ENCODE results near the gene SPG7. TPM values are rescaled to one million over a fixed set of nuclear protein-coding genes. Genes with fewer than 3 reads are reported as not detected.
A peak's percentile ranks its signal among the peaks of the same experiment; 100 is the strongest.
"Not testable (repeated sequence)": the region's sequence is repeated elsewhere in the genome, so short reads cannot be mapped to it uniquely, and the experiment has no call there.

Gene SPG7
- total RNA-seq, result 96.1 TPM
- long read RNA-seq, full-length matches to known transcripts, result 104 of 148 reads
- long read RNA-seq, partial matches to known transcripts, result 36 of 148 reads
- long read RNA-seq, other reads (novel, unspliced or antisense), result 8 of 148 reads

DNA sequence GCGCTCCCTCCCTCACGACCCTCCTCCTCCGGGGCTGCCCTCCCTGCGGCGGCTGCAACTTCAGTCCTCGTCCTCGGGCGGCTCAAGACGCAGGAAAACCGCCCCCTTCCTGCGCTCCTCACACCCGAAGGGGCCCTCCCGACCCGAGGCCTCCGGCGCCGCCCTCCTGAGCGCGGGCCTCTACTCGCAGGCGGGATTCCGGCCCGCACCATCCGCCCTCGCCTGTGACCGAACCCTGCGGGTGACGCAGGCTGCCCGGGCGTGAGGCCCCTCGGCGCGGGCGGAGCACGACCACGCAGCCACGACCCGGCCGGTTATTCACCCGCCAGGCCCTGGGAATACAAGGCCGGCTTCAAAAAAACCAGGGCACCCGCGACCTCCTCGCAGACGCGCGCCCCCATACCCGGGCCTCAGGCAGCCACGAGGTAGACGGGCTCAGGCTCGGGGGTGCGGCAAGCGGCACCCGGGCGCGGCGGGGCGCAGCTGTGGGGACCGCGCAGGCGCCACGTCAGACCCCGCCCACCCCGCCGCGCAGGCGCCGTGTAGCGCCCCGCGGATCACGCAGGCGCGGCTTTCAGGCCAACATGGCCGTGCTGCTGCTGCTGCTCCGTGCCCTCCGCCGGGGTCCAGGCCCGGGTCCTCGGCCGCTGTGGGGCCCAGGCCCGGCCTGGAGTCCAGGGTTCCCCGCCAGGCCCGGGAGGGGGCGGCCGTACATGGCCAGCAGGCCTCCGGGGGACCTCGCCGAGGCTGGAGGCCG, at the start of gene SPG7:
SPG7 (plus strand) TSS at position 570 of the 757 bp plus-strand sequence; CDS start at position 585, 15 bp downstream.
- intact Hi-C loops (cut with DNase I), result loop anchor here (5.0 to 10.0 kb wide), 3 partner anchors 49 to 263 kb away; no protein-coding TSS in a partner anchor
- DNase-seq (ENCODE audit: missing footprints), result peak; percentile 92
- peak; percentile 94 for ATAC-seq

DNA sequence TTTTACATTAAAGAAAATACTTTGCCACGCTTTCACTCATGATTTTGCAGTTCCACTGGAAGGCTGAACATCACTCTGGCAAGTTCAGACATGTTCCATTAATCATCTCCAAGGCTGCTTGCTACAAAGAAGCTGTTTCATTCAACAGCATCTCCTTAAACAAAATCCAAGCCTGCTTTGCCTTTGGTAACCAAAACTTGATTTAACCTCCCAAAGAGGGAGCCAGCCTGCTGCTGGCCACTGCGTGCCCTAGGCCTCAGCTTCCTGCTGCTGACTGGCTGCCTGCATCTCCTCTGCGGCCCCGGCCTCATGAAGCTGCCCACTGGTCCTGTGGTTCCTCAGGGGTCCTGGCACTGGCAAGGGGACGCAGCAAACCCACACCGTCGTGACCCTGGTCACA, 49.7 kb upstream of the SPG7 start:
- no peak for DNase-seq (ENCODE audit: missing footprints)
- intact Hi-C loops (cut with DNase I), result no loop called here
- no peak for ATAC-seq

DNA sequence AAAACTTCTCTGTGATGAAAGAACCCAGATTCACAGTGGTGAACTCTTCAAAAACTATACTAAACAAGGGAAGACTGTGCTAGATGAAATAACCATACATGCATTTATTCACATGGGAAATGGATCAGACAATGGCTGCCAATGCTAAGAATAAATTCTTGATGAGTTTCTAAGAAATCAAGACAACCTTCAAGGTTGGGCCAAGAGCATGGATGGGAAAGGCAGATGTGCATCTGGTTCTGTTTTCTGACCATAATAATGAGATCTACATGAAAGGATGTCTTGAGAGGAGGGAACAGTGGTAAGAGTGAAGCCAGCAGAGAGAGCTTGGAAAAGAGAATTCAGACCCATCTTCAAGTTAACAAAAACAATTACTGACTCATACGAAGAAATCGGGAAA, 49.2 kb upstream of the SPG7 start:
- ATAC-seq, result no peak

DNA sequence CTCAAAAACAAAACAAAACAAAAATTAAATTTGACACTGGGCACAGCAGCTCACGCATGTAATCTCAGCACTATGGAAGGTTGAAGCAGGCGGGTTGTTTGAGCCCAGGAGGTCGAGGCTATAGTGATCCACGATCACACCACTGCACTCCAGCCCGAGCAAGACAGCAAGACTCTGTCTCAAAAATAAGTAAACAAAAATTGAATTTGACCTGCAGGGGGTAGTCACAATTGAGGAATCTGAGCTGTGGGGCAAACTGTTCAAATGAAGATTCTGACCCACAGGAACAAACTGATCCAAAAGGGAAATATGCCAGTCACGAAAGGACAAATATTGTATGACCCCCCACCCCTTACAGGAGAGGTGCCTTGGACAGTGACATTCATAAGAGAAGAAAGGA, 47.6 kb upstream of the SPG7 start:
- no peak for ATAC-seq
- intact Hi-C loops (cut with DNase I), result no loop called here
- DNase-seq (ENCODE audit: missing footprints), result no peak

More for the DNA sequence above, 49.2 kb upstream of the SPG7 start:
- intact Hi-C loops (cut with DNase I), result no loop called here
- DNase-seq (ENCODE audit: missing footprints), result no peak

DNA sequence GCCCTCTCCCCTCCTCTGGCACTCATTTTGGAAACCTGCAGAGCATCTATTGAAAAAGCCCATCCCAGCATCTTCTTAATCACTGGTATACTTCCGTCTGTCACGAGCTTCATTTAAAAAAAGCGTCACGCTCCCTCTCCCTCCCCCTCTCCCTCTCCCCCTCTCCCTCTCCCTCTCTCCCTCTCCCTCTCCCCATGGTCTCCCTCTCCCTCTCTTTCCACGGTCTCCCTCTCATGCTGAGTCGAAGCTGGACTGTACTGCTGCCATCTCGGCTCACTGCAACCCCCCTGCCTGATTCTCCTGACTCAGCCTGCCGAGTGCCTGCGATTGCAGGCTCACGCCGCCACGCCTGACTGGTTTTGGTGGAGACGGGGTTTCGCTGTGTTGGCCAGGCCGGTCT, 46.3 kb upstream of the SPG7 start:
- intact Hi-C loops (cut with DNase I); ATAC-seq; DNase-seq (ENCODE audit: missing footprints): not testable (repeated sequence)

DNA sequence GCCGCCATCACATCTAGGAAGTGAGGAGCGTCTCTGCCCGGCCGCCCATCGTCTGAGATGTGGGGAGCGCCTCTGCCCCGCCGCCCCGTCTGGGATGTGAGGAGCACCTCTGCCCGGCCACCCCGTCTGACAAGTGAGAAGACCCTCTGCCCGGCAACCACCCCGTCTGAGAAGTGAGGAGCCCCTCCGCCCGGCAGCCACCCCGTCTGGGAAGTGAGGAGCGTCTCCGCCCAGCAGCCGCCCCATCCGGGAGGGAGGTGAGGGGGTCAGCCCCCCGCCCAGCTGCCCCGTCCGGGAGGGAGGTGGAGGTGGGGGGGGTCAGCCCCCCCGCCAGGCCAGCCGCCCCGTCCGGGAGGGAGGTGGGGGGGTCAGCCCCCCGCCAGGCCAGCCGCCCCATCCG, 45.6 kb upstream of the SPG7 start:
- intact Hi-C loops (cut with DNase I); DNase-seq (ENCODE audit: missing footprints); ATAC-seq: not testable (repeated sequence)

DNA sequence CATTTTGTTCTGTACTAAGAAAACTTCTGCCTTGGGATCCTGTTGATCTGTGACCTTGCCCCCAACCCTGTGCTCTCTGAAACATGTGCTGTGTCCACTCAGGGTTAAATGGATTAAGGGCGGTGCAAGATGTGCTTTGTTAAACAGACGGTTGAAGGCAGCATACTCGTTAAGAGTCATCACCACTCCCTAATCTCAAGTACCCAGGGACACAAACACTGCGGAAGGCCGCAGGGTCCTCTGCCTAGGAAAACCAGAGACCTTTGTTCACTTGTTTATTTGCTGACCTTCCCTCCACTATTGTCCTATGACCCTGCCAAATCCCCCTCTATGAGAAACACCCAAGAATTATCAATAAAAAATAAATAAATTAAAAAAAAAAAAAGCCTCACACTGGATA, 44.9 kb upstream of the SPG7 start:
- ATAC-seq; intact Hi-C loops (cut with DNase I); DNase-seq (ENCODE audit: missing footprints): not testable (repeated sequence)

DNA sequence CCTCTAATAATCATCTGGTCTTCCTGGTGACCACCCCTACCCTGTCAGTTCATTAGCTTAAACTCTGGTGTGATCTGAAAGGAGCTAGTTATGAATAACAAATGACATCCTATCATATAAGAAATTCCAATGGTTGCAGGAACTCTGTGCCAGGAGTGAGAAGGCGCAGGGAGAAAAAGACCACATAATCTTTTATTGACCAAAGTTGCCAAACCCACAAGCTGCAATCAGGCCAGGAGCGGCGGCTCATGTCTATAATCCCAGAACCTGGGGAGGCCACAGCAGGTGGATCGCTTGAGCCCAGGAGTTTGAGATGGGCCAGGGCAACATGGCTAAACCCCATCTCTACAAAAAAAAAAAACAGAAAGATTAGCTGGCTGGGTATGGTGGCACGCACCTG, 41.3 kb upstream of the SPG7 start:
- DNase-seq (ENCODE audit: missing footprints) (no peak), ATAC-seq (no peak)
- intact Hi-C loops (cut with DNase I), result no loop called here

DNA sequence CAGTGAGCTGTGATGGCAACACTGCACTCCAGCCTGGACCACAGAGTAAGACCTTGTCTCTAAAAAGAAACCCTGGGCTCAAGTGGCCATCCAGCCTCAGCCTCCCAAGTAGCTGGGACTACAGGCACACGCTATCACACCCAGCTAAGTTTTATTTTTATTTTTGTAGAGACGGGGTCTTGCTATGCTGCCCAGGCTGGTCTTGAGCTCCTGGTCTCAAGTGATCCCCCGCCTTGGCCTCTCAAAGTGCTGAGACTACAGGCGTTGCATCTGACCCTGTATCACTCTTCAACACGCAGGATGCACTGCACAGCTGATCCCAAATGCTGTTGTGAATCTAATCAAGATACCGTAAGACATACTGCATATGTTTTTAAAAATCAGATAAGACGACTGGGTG, 40.8 kb upstream of the SPG7 start:
- ATAC-seq (no peak), DNase-seq (ENCODE audit: missing footprints) (no peak)
- intact Hi-C loops (cut with DNase I), result no loop called here

DNA sequence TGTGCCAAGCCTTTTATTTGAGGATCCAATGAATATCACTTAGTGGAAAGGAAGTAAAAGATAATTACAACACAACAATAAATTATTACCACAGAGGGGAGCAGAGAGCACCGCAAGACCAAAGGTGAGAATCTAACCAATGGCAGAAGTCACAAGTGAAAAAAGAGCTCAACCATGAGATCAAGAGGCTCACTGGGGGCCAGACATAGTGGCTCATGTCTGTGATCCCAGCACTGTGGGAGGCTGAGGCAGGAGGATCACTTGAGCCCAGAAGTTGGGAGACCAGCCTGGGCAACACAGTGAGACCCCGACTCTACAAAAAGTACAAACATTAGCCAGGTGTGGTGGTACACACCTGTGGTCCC, 35.5 kb upstream of the SPG7 start:
- ATAC-seq (no peak), DNase-seq (ENCODE audit: missing footprints) (no peak)
- intact Hi-C loops (cut with DNase I), result no loop called here

DNA sequence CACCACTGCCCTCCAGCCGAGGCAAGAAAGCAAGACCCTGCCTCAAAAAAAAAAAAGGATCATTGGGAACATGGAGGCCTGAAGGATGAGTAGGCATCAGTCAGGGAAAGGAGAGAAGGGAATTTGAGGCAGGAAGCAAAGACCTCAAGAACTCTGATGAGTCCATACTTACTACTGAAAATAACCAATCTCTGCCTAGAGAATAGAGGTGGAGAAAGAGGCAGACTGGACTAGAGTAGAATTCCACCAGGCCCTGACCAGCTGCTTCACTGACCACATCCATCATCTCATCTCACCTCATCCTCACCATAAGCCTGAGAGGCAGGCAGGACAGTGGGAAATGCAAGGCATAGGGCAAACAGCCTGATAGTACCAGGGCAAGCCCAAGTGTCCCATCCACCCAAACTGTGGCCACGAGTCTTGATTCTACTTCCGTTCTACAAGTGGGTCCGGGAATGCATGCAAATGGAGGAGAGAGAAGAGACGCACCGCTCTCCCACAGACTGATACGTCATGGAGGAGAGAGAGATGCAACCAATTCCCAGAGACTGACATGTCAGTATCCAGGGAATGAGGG, 35.0 kb upstream of the SPG7 start:
- ATAC-seq (no peak), DNase-seq (ENCODE audit: missing footprints) (no peak)
- intact Hi-C loops (cut with DNase I), result no loop called here

DNA sequence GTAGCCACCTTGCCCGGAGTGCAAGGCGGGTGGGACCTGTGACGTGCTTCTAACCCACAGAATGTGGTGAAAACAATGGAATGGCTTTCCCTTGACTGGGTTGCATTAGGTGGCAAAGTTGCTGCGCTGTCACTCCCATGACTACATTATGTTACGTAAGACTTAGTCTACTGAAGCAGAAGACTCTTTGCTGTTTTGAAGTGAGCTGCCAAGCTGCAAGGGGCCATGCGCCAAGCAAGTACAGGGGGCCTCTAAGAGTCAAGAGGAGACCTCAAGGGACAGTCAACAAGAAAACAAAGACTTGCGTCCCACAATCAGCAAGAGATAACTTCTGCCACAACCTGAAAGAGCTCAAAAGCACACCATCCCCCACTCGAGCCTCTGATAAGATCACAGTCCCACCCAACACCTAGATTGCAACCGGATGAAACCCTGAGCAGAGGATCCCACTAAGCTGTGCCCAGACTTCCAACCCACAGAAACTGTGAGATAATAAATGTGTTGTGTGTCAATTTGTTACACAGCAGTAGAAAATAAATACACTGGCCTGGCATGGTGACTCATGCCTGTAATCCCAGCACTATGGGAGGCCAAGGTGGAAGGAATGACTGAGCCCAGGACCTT, 34.3 kb upstream of the SPG7 start:
- intact Hi-C loops (cut with DNase I), result no loop called here
- no peak for ATAC-seq

DNA sequence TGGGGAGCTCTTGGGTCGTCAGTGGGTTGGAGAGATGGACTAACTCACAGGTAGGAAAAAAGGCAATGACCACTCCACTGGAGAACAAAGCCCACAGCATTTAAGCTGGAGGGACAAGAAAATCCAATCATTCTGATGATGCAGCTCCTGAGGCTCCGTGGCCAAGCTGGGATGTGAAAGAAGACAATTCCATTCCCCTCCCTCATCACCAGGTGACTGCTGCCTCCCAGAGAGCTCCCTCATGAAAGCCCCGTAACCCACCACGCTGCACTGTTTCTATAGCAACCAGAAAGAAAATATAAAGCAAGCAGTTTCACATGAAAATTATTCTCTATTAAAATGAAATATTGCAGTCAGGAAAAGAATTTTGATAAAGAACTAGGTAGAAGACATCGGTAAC, 33.1 kb upstream of the SPG7 start:
- intact Hi-C loops (cut with DNase I), result no loop called here
- DNase-seq (ENCODE audit: missing footprints), result no peak
- ATAC-seq, result no peak

More for the DNA sequence above, 34.3 kb upstream of the SPG7 start:
- DNase-seq (ENCODE audit: missing footprints), result no peak

DNA sequence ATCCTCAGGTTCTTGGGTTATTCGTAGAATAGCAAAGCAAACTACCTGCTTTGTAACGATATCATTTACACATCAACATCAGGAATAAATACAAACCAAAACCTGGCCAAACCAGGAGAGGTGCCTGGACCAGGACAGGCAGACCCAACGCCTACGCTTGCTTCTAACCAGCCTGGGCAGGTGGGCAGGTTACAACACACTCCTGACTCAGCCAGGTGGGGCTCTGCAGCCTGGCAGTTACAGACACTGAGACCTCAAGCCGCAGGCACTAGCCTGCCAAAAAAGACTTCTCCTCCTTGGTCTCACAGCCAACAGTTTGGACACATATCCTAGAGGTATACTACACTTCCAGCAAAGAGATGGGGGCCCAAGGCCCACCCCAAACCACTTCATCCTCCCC, 31.8 kb upstream of the SPG7 start:
- intact Hi-C loops (cut with DNase I), result no loop called here
- ATAC-seq (no peak), DNase-seq (ENCODE audit: missing footprints) (no peak)

DNA sequence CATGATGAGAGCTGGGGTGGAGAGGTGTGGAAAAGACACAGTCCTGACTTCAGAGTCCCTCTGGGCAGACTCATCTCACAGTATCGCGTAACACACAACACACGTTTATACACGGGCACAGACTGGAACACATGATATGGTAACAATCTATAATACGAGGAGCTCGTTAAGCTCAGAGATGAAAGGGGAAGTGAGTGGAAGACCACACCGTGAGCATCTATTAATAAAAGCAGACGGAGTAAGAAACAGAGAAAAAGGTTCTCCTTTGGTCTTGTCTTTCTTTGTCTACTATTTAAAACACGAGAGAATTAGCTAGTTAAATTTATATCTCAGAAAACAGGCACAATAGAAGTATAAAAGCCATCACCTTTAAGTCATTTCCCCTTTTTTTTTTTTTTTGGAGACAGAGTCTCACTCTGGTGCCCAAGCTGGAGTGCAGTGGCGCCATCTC, 31.4 kb upstream of the SPG7 start:
- intact Hi-C loops (cut with DNase I), result no loop called here

DNA sequence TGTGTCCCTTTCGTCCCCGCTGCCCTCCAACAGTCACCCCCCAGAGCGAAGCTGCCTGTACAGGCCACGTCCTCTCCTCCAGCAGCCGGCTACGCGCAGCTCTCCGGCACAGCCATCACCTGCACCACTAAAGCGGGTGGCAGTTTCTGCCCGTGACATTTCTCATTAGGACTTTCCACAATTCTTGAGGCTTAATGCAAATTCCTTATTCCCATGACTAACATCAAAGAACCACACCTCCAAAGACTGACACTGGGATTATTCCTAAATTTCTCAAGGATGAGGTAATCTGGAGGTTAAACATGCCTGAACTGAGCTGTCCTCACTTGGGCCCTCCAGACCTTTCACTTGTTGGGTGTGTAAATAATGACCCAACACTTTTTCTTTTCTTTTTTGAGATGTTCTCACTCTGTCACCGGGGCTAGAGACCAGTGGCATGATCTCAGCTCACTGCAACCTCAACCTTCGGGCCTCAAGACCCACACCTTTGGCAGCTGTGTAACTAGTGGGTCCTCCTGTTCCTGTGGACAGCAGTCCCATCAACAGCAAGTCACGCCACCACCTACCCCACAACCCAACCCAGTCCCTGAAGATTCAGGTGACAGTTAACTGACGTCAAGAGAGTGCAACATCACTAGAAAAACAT, 29.5 kb upstream of the SPG7 start:
- intact Hi-C loops (cut with DNase I), result no loop called here
- DNase-seq (ENCODE audit: missing footprints), result no peak
- ATAC-seq, result no peak

More for the DNA sequence above, 31.4 kb upstream of the SPG7 start:
- ATAC-seq, result no peak
- no peak for DNase-seq (ENCODE audit: missing footprints)

DNA sequence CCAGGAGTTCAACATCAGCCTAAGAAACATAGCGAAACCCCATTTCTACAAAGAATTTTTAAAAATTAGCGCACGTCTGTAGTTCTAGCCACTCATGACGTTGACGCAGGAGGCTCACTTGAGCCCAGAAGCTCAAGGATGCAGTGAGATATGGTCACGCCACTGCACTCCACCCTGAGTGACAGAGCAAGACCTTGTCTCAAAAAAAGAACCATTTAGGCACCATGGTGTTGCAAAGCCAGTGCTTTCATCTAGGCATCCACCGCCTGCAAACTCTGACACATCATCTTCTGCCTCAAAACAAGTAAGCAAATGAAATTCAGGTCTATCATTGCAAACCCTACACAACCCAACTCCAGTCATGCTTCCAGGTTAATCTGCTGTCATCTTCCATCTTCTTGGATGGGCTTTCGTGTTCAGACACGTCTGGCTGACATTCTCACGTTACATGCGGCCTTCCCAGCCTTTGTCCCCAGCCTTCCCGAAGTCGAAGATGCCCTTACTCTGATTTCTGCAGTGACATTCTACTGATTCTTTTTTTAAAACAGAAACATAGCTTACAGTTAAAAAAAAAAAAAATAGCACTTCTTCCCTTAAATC, 26.7 kb upstream of the SPG7 start:
- ATAC-seq (no peak), DNase-seq (ENCODE audit: missing footprints) (no peak)
- intact Hi-C loops (cut with DNase I), result no loop called here

DNA sequence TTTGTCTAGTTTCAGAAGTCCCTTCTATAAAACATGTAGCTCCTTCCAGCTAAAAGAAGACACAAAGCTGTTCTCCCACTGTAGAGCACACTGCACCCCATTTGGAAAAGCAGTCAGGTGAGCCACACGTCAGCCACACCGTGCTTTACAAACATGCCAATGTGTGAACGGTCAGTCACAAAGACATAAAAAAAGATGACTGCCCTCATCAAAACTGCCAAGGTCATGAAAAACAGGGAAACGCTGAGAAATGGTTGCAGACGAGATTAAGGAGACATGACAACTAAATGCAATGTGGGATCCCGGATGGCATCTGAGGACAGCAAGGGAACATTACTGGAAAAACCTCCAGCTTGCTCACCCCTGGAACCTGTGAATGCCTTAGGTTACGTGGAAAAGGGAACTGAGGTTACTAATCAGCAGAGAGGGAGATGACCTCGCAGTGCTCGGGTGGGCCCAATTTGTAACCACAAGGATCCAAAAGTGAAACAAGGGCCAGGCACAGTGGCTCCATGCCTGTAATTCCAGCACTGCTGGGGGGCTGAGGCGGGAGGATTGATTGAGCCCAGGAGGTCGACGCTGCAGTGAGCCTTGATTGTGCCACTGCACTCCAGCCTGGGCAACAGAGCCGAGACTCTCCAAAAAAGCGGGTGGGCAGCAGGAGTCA, 25.9 kb upstream of the SPG7 start:
- ATAC-seq, result no peak

More for the DNA sequence above, 25.9 kb upstream of the SPG7 start:
- intact Hi-C loops (cut with DNase I), result no loop called here
- DNase-seq (ENCODE audit: missing footprints), result no peak
